HG03521 (cell line): ENCODE measurements around the gene FBP1.
A peak's percentile ranks its signal among the peaks of the same experiment; 100 is the strongest.

Experiments
- ATAC-seq: cut with Tn5 transposase; IDR thresholded peaks from one replicate; pipeline ENCODE4 v1.9.1; 2021; ENCODE audit warnings: mild to moderate bottlenecking, moderate library complexity; ENCODE audit not compliant: unreplicated experiment

Gene FBP1

DNA sequence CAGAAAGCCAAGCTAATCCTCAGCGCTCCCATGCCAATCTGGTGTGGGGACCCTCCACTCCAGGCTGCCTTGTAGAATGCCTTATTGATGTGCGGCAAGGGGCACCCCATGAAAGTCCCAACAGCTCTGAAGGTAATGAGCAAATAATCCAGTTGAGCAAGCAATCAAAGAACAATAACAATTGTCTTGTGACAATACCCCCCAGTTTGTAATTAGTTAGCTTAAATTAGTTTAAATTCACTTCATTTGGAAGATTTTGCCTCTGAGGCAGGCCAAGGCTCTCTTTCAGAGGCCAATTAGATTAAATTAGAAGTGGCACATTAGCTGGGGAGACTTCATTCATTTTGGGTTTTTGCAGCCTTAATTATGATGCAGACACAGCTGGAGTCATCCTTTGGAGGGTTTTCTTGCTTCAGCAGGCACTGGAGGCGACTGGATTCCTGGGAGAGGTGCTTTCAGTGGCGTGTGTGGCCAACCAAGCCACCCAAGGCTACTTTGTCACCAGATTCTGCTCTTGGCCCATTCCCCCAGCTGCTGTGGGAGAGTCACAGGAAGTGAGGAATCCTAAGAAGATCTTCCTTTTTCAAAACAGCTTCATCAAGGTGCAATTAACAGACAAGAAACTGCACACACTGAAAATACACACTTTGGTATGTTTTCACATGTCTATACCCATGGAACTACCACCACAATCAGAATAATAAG lies 17.9 kb upstream of the FBP1 start:
- no peak for ATAC-seq

DNA sequence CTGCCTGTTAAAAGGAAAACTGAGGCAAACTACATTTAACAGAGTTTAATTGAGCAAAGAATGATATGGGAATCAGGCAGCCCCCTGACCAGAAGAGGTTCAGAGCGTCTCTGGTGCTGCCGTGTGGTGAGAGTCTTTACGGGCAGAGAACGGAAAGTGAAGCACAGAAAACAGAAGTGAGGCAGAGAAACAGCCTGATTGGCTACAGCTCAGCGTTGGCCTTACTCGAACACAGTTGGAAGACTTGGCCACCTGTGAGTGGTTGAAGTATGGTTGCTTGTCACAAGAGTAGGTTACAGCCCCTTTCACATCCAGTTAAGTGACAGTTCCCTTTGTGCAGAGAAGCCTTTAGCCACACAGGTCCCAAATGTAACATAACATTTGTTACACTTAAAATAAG lies 16.9 kb upstream of the FBP1 start:
- peak; percentile 99 for ATAC-seq

DNA sequence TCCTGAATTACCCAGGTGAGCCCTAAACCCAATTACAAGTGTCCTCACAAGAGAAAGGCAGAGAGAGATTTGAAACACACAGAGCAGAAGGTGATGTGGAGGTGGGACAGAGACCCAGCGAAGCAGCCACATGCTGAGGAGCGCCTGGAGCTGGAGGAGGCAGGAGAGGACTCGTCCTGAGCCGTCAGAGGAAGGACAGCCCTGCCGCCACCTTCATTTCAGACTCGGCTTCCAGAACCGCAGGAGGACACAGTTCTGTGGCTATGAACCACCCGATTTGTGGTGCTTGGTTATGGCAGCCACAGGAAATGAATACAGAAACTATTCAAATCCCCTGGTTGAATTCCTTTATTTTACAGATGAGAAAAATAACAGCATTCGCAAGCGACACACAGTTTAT lies 16.4 kb upstream of the FBP1 start:
- ATAC-seq: peak; percentile 8

DNA sequence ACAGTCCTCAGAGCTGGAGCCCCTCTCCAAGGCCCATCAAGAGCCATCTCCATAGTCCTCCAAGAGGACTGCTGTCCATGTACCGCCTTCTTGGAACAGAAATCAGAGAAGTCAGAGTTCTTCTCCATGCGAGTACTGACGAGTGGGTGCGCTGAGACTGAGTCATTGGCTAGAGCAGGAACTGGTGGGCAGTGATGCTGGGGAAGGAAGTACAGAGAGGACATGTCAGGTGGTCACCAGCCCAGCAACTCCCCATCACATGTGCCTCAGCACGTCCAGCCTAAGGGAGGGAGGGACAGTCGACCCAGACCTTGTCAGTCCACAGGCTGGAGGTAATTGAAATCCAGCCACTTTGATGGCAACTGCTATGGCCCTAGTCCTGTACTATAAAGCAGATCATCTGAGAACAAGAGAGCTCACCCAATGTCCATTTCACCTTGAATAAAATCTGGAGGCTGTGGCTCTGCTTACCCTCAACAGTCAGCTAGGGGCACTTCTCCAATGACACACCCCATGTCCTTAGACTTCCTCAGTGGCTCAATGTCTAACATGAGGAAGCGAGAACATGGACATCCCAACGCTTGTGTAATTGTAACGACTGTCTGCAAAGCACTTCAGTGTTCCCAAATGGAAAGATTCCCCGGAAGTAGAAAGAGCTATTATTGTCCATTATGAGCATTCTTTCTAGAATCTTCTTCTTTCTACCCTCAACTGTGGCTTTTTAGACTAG lies 15.0 kb upstream of the FBP1 start:
- ATAC-seq: no peak

DNA sequence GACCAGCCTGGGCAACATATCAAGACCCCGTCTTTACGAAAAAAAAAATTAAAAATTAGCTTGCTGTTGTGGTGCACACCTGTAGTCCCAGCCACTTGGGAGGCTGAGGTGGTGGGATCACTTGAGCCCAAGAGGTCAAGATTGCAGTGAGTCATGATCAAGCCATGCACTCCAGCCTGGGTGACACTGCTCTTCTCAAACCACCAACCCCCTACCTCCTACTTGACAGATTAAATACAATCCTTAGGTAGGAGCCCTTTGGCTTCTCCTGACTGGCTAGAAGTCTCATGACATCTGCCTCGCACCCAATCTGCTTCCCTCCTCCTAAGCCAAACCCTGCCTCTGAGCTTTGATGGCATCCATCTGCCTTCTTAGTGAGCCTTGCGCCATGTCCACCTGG lies 11.6 kb upstream of the FBP1 start:
- ATAC-seq: no peak

DNA sequence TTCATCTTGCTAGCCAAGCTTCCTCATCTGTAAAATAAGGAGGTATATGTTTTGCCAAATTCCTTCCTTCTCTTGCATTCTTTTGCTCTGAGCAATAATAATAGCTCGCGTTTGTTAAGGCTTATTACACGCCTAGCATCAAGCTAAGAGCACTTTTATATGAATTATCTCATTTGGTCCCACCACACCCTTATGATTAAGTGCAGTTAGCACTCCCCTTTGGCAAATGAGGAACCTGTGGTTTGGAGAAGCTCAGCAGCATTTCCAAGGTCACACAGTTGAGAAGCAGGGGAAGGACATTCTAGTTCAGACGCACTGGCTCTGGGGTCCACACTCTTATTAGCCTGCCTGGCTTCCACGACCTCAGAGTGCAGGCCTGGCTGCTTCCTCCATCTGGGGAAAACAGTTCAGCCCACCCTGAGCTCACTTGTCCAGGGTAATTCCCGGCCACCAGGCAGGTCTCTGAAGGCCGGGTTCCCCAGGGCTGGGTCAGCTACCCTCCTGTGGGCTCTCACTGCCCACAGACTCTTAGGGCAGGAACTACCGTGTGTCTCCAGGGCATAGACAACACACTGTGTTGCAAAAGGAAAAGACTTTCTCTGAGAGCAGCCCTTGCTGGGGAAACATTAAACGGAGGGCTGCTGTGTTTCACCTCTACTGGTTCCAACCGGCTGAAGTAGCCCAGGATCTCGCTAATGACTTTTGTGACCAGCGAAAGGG lies 9.9 kb upstream of the FBP1 start:
- ATAC-seq: no peak

DNA sequence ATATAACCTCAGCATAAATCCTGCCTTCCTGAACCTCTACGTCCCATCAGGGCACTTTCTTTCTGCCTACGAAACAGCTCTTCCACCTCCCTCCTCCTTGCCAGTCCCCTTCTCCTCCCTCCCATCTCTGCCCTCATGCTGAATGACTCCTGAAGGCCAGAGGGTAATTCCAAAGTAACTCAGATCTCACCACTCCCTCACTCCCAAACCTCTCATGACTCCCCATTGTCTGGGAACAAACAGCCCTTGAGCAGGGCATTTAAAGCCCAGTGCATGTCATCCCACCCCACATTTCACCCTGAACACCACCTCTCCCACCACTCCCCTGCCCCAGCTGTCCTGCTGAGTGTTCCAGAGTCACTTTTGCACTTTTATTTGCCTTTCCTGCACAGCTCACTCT lies 8.9 kb upstream of the FBP1 start:
- no peak for ATAC-seq

DNA sequence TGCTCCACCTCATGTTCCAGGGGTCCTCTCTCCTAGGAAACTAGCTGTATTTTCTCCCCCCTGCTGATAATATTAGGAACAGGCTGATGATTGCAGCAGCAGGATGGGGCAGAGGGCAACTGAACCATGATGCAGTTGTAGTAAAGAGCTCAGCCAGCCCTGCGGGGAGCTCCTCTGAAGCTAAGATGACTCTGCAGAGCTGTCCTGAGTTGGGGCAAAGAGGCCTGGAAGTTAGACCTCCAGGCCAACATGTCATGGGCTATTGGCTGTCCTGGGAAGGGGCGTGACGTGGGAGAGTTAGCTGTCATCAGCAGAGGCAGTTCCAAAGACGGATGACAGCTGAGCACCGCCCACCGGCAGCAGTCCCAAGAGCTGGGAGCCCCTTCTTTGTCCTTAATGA lies 6.6 kb upstream of the FBP1 start:
- no peak for ATAC-seq

DNA sequence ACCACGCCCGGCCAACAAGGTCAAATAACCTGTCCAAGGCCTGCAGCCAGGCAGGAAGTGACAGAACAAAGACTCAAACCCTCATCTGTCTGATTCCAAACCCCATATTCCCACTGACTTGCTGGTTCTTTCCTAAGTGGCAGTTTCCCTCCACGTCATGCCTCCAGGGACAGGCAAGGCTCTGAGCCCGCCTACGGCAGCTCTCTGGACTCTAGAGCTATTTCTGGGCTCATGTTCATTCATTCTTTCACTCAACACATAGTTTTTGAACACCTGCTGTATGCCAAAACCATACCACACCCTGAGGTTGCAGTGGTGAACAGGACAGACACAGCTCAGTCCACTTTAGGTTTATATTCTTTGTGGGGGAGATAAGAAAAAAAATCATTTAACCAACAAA lies 5.2 kb upstream of the FBP1 start:
- no peak for ATAC-seq

DNA sequence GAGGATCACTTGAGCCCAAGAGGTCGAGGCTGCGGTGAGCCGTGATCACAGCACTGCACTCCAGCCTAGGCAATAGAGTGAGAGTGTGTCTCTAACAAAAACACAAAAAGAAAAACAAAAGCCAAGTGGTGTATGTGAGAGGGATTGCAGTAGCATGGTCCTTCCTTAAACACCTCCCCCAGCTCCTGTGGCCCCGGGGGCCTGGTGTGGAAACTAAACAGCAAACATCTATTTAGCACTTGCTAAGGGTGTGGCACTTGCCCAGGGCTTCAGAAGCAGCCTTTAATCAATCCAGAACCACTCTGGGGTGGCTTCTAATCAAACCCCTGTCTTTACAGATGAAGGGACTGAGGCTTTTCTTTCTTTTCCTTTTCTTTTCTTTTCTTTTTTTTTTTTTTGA lies 4.4 kb upstream of the FBP1 start:
- no peak for ATAC-seq

DNA sequence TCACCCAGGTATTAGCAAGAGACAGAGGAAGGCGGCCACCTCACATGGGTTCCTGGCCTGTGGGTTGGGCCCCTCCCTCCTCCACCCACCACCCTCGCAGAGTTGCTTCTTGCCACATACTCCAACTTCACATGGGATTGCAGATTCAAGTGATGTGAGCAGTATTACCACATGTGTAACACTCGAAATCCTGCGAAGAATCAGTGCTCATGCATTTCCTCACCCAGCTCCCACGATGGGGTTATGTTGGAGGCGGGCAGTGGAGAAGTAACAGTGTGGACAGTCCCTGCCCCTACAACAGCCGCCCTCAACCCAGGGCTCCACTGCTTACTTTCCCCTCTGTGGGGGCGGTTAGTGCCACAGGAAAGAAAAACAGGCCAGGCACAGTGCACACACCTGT lies 3.9 kb upstream of the FBP1 start:
- no peak for ATAC-seq

DNA sequence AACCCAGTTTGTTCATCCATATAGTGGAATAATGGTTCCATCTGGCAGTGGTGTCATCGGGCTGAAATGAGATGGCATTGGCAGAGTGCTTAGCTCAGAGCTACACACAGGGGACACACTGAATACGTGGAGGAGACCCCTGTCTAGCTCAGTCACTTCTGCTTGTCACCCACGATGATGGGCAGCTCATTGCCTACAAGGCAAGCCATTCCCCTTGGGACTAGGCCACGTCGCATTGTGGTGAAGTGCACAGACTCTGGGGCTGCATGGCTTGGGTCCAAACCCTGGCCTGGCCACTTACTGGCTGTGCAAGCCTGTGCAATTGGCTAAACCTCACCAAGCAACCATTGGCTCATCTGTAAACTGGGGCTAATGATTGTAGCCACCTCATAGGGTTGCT lies 3.2 kb upstream of the FBP1 start:
- no peak for ATAC-seq

DNA sequence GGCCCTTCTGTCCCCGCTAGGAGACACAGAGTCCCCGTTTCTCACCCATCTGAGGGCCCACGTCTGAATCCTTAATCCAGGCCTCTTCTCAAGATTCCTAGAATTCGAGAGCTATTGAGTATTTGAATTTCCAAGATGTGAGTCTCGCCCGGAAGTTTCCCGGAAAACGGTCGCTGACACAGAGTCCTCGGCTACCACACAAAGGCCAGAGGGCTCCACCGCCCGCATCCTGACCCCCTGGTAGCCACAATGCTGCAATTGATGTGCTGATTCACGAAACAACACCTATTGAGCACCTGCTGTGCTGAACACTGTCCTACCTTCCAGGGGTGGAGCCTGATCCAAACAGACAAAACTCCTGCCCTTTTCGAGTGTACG lies 670 bp upstream of the FBP1 start:
- ATAC-seq: no peak

DNA sequence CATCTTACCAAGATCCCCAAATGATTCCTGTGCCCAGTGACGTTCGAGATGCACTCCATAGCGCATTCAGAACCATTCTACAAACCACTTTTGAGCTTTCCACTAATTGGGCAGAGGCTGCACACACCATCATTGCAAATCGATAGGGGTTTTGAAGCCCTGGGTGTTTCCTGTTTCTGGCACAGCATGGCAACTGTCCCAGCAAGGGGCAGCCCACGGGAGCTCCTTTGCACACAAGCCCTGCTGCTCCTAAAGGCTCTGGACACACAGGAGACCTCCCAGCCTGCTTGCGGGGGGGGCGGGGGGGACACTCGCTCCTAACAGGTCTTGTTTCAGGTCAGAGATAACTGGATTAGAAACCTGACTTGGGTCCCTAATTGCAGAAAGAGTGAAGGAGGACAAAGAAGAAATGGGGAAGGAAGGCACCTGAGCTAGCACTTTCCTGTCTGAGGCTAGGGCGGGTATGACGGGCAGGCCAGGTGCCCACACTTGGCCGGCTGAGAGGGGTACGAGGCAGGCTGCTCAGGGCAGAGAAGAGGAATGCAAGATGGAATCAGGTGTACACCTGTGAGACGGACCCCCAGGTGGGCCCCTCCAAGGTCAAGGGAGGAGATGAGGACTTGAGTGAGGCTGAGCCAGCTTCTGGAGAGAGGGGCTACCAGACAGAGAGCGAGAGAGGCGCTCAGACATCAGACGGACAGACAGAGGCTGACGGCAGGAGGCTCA lies 820 bp downstream of the FBP1 start:
- no peak for ATAC-seq

DNA sequence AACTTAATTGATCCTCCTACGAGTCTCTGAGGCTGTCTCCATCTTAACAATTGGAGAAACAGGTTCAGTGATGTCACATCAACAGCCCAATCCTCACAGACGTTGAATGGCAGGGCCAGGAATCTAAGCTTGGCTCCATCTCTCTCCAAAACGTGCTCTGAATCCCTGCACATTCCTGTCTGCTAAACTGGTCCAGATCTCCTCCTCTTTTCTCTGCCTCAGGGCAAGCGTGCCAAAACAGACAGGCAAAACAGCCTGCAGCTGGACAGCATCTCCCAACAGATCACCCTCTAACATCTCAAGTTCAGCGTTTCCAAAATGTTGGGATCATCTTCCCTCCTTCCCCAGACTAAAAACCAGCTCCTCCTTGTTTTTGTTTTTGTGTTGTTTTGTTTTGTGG lies 6.6 kb downstream of the FBP1 start:
- ATAC-seq: no peak

DNA sequence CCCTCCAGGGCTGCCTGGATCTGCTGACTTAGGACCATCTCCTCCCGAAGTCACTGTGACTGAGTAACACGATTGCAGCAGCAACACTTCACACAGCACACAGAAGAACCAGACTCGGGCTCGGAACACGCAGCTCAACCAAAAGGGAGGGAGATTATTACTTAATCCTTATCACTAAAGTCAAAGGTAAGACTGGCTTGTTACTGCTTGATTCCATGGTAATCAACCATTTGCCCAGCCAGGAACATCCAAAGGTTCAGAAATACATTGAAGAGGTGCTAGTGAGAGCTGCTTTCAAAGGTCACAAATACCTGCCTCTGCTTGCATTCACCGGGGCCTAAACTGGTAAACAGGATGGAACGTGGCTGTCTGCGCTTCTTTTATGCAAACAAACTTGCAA lies 7.7 kb downstream of the FBP1 start:
- no peak for ATAC-seq

DNA sequence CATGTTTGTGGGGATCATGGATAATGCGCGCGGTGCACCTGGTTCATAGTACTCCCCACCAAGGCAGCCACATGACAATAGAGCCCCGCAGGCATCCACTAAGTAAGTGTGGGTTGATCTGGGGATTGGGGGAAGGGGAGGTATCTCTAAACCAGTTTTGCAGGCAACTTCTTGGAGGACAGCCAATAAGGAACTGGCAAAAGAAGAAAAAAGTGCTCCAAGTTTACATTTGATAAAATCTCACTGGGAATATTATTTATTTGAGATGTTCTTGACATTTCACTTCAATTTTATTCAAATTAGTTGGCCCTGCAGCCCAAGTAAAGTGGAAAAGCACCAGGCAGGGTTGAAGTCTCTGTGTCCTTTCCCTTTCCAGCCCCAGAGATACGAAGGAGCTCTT lies 8.5 kb downstream of the FBP1 start:
- no peak for ATAC-seq

DNA sequence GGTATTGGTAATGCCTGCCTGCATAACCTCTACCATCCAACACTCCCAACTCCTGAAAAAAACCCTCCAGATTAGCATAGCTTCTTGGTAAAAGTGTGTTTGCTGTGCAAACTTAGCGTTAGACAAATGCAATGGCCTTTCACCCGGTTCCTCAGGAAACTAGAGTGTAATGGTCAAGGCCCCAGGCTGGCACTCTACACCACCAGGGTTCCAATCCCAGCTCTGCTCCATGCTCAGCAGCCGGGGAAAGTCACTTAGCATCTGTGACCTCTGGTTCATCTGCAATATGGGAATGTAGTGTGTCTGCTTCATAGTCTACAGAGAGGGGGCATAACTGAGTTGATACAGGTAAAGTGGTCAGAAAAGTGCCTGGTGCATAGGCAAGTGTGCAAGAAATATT lies 9.0 kb downstream of the FBP1 start:
- ATAC-seq: no peak

DNA sequence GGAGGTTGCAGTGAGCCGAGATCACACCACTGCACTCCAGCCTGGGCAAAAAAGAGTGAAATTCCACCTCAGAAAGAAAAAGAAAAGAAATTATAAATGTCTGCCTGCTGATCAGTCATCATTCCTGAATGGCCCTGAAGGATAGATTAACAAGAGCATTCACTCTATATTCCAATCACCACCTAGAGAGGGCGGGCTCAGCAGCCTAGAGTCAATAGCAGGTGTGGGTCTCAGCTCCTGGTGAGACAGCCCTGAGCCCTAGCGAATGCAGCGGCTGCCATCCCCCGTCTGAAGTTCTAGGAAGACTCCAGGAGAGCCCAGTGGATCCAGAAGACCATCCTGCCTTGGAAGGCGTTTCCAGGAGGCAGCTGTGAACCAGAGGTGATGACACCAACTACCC lies 12.0 kb downstream of the FBP1 start:
- no peak for ATAC-seq

DNA sequence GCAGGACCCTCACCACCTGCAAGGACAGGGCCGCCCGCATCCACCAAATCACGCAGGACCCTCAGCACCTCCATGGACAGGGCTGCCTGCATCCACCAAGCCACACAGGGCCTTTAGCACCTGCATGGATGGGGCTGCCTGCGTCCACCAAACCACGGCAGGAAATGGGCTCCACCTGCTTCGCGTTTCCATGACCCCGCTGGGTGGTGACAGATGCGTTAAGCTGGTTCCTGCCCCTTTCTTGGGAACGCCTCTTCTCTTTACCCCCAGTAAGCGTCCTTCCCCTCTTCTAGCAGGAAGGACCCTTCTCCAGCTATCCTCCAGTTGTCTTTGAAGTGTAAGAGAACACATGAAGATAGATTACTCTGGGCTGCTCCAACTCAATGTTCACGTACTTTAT lies 13.5 kb downstream of the FBP1 start:
- ATAC-seq: no peak

DNA sequence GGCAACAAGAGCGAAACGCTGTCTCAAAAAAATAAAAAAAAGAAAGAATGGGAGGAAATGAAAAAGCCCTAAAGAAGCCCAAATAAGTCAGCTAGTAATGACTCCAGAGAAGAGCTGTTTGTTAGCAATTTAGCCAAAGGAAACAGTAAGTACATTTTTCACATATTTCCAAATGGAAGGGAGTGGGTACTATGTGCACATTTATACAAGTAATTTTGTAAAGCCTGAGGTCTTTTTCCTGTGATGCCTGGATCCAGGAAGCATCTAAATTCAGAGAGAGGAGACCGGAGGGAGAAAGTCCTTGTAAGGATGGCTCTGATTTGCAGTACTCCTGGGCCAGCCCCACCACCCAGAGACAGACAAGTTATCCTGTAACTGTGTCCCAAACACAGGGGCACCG lies 14.7 kb downstream of the FBP1 start:
- ATAC-seq: no peak

DNA sequence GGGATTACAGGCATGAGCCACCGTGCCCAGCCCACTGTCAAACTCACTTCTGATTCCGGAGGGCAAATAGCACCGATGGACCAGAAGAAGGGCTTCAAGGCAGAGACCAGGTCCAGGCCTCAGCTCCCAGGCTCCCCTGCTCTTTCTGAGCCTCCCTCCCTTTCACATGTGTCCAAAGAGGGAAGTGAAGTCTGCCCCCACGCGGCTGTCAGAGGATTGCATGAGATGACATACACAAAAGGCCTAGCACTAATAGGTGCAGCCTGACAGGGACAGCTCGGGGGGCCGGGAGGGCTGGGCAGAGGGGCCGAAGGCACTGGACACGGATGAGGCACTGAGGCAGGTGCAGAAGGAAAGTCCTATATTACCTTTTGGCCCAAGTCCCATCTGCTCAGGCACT lies 16.1 kb downstream of the FBP1 start:
- no peak for ATAC-seq
